Measurements from ENCODE around the gene ZNF32.
A peak's percentile ranks its signal among the peaks of the same experiment; 100 is the strongest.
"Not testable (repeated sequence)": the region's sequence is repeated elsewhere in the genome, so short reads cannot be mapped to it uniquely, and the experiment has no call there.

The ZNF32 gene

DNA sequence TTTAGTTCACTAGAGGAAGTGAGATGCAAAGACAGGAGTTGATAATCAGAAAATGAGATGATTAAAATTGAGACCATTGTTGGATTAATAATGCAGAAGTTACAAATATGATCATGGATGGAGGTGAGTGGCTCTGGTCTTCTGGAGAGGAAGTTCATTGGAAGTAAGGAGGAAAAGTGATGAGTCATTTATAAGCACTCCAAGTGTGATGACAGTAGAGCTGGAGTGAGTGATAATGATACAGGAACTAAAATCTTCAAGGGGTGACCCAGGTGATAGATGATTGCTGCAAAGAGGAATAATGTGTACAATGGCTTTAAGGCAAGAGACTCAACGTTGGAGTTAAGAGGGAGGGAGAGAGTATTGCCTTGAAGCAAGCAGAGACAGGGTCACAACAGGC, 20.7 kb downstream of the ZNF32 start:
- no peak for DNase-seq (ENCODE audit: low read depth)

- DNase-seq (ENCODE audit: low read depth), result no peak
Measured at GRCh38 chr10:43623351-43623750, 25.3 kb downstream of the ZNF32 start.

DNA sequence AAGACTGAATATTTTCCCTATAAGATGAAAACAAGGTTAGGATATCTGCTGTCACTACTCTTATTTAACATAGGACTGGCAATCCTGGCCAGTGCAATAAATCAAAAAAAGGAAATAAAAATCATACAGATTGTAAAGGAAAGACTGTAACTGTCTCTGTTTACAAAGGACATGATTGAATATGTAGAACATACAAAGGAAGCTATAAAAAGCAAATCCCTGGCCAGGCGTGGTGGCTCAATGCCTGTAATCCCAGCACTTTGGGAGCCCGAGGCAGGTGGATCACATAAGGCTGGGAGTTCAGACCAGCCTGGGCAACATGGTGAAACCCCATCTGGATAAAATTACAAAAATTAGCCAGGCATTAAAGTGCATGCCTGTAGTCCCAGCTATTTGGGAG, 26.6 kb downstream of the ZNF32 start:
- no peak for DNase-seq (ENCODE audit: low read depth)

GRCh38 chr10:43619368-43619767, 29.3 kb downstream of the ZNF32 start:
- DNase-seq (ENCODE audit: low read depth), result no peak

- DNase-seq (ENCODE audit: low read depth), result no peak
Measured at GRCh38 chr10:43616697-43617370, 31.8 kb downstream of the ZNF32 start.

- DNase-seq (ENCODE audit: low read depth), result no peak
Measured at GRCh38 chr10:43610636-43611035, 38.0 kb downstream of the ZNF32 start.

DNA sequence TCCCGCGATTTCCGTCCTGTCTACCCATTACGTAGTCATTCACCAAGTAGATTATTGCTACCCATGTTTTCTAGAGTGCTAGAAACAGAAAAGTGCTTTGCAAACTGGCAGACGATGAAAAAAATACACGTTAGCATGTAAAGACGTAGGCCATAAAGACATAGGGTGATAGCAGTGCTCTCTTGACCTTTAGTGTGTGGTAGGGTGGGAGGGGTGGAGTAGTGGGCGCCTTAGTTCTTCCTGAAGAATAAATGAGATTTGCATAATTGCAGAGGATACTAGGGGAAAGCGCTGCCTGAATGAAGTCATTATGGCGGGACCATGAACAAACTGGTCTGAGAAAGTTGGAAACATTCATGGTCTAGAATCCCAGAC, 41.5 kb downstream of the ZNF32 start:
- no peak for DNase-seq (ENCODE audit: low read depth)

- peak; percentile 29 for DNase-seq (ENCODE audit: low read depth)
Measured at GRCh38 chr10:43606323-43607198, 42.1 kb downstream of the ZNF32 start, which contains the start of gene ZNF485. Gene ZNF485, plus strand, starts transcription at chr10:43606438. Its CDS starts 613 bp downstream, at chr10:43607051.

DNA sequence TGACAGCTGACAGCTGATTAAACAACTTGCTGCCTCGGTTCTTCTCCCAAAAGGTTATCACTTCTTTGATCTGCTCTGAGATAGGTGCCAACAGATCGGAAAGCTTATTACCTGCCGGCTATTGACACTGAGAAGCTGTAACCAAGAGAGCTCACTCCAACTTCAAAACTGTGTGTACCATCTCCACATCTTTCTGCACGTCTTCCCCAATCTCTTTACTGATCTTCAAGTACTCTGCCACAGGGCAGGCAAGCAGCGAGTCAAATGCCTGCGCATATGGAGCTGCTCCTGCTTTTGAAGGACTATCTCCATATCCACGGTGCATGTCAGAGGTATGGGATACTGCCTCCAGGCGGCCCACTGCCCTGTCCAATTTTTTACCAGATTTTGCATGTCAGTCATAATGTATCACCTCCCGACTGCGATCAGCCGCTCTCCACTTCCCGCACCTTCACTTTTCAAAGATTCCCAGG, 42.8 kb downstream of the ZNF32 start:
- DNase-seq (ENCODE audit: low read depth), result no peak

DNA sequence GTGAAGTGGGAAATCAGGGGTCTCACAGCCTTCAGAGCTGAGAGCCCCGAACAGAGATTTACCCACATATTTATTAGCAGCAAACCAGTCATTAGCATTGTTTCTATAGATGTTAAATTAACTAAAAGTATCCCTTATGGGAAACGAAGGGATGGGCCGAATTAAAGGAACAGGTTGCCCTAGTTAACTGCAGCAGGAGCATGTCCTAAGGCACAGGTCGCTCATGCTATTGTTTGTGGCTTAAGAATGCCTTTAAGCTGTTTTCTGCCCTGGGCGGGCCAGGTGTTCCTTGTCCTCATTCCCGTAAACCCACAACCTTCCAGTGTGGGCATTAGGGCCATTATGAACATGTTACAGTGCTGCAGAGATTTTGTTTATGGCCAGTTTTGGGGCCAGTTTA, 47.1 kb downstream of the ZNF32 start:
- not testable (repeated sequence) for DNase-seq (ENCODE audit: low read depth)

- DNase-seq (ENCODE audit: low read depth), result no peak
Measured at GRCh38 chr10:43599333-43599732, 49.3 kb downstream of the ZNF32 start.

DNA sequence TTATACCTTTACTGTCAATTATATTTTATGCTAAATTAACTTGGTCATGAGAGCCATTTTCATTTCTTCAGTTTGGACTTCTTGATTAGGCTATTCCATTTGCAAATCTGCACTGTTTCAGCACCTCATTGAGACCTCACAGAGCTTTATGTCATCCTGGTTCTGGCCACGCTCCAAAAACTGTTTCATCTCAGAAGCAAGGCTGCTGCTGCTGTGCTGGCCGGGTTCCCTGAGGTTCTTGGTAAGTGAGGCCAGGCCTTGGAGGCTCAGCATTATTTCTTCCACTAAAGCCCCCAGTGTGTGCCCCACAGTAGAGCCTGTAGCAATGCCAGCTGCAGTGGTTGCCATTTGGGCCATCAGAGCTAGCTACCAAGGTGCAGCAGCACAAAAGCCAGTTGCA, 50.2 kb downstream of the ZNF32 start:
- no peak for DNase-seq (ENCODE audit: low read depth)

DNA sequence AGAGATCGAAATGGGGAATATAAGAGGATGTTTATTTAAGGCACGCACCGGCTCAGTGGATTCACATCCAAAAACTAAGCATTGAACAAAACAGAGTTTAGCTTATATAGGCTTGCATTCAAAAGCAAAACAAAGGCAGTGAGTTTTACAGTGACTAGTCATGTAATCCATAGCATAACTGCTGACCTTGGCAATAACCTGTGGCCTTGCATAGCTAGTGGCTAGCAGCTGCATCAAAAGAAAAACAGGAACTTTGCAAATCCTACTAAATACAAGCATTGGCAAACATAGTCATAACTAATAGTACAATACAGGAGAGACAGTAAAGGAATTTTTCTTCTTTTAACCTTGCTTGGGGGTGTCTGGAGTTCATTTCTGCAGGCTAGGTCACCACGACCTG, 52.1 kb downstream of the ZNF32 start:
- DNase-seq (ENCODE audit: low read depth), result no peak

- DNase-seq (ENCODE audit: low read depth), result peak; percentile 10
Measured at GRCh38 chr10:43595739-43596298, 52.9 kb downstream of the ZNF32 start.

DNA sequence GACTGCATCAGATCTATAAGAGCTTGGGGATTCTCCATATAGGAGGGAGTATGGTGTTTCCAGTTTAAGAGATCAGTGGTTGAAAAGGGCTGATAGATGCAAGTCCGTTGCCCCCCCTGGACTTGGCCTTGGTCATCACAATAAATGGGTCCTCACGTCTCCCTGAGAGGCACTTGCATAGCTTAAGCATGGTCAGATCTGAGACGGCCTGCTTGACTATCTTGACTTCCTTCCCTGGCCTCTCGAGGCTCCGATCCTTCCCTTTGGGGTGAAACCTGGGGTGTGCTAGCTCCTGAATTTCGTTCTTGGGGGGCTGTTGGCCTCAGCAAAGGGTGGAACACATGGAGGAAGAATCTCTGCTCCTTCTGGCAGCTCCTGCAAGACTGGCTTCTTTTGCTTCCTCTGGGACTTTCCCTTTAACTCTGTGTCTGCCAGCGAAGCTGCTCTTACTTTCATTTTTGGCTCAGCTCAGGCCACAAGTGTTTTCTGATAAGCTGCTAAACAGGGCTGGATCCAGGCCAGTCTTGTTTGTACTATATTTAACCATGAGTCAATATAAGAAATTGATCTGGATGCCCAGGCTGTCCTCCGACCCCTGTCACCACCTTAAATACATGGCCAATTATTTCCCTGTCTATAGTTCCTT, 53.6 kb downstream of the ZNF32 start:
- DNase-seq (ENCODE audit: low read depth), result no peak
